Inferior parietal cortex (tissue), 1 donor: ENCODE data around the gene PLEKHG4.

ENCODE experiments used
- DNase-seq: peaks from one replicate; pipeline ENCODE4 v3.0.0-alpha.2; 2016; ENCODE audit errors: extremely low spot score

The PLEKHG4 gene

GRCh38 chr16:67284699-67285646 lies 5.6 kb downstream of the PLEKHG4 start:
- DNase-seq, result no peak

- no peak for DNase-seq
Observed at GRCh38 chr16:67286441-67287235, 7.3 kb downstream of the PLEKHG4 start.

- no peak for DNase-seq
Observed at GRCh38 chr16:67287960-67288359, 8.6 kb downstream of the PLEKHG4 start.

GRCh38 chr16:67291461-67291860 lies 12.1 kb downstream of the PLEKHG4 start:
- DNase-seq, result no peak

GRCh38 chr16:67294171-67294757 lies 14.9 kb downstream of the PLEKHG4 start:
- no peak for DNase-seq

GRCh38 chr16:67294938-67295361 lies 15.6 kb downstream of the PLEKHG4 start:
- no peak for DNase-seq

GRCh38 chr16:67296420-67296819 lies 17.1 kb downstream of the PLEKHG4 start:
- no peak for DNase-seq

GRCh38 chr16:67298277-67298676 lies 18.9 kb downstream of the PLEKHG4 start:
- DNase-seq, result no peak

- no peak for DNase-seq
Observed at GRCh38 chr16:67299269-67299668, 19.9 kb downstream of the PLEKHG4 start.

- no peak for DNase-seq
Observed at GRCh38 chr16:67301080-67301782, 21.9 kb downstream of the PLEKHG4 start.

- no peak for DNase-seq
Observed at GRCh38 chr16:67302076-67302475, 22.7 kb downstream of the PLEKHG4 start.

- DNase-seq, result no peak
Observed at GRCh38 chr16:67302970-67303369, 23.6 kb downstream of the PLEKHG4 start.

GRCh38 chr16:67304020-67304419 lies 24.7 kb downstream of the PLEKHG4 start:
- DNase-seq, result no peak

GRCh38 chr16:67305216-67306071 lies 26.1 kb downstream of the PLEKHG4 start:
- no peak for DNase-seq

GRCh38 chr16:67310561-67310960 lies 31.2 kb downstream of the PLEKHG4 start:
- no peak for DNase-seq

- peak; percentile 34 for DNase-seq
Observed at GRCh38 chr16:67311607-67312488, 32.5 kb downstream of the PLEKHG4 start.

GRCh38 chr16:67312719-67313118 lies 33.4 kb downstream of the PLEKHG4 start:
- no peak for DNase-seq

- DNase-seq, result no peak
Observed at GRCh38 chr16:67317853-67318252, 38.5 kb downstream of the PLEKHG4 start.

GRCh38 chr16:67326115-67326471 lies 46.8 kb downstream of the PLEKHG4 start:
- no peak for DNase-seq
